Esophagus muscularis mucosa (tissue), 3 donors: ENCODE data around the gene ZMIZ1.
A peak's percentile ranks its signal among the peaks of the same experiment; 100 is the strongest.

Experiments
- POLR2AphosphoS5 ChIP-seq, 2 donors: sonication (generic); formaldehyde crosslinking; IDR thresholded peaks; one replicate each; pipeline ENCODE4 v1.6.1; 2017; ENCODE audit warnings: antibody characterized with exemption in 2 of 2
- TF ChIP-seq, protein P1 (sequence below), 3 experiments: fragments of 200-600 bp in 2 of 3; fragments of 450-650 bp in 1 of 3; sonication (generic) in 2 of 3; IDR thresholded peaks; one replicate each; pipeline ENCODE4 v1.5.1; 2017 to 2019; ENCODE audit warnings: antibody characterized with exemption in 3 of 3, mild to moderate bottlenecking in 2 of 3, moderate library complexity in 1 of 3

DNA sequence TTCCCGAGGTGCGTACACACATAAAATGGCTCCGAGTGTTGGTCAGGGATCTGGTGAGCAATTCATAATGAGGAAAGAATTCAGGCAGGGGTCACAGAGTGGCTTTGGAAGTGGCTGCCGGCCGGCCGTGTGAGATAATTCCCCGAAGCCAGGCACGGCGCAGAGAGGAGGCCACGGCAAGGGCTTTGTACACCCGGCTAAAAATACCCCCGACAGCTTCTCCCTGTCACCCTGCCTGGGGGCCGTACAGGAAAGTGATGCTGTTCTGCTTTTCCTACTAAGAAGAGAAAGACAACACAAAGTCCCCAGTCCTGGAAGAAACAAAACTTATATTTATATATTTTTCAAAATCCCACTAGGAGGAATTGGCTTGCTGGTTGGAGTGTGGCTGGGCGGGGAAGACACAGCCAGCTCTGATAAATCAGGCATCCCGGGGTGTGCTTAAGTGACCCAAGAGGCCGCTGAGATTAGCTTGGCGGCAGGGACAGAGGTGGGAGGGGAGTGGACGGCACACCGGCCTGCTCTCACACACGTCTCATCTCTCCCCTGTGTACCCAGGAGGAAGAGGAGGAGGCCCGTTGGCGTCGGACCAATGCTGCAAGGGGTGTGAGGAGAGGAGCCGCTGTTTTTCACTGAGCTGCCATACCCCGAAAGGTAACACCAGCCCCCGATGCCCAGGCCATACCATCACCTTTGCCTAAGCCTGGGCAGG lies 70.5 kb downstream of the ZMIZ1 start:
- peak; percentile 50 to 53 for TF ChIP-seq POLR2AphosphoS5 (IDR thresholded peaks at IDR 0.05)
- TF ChIP-seq, protein P1, sequence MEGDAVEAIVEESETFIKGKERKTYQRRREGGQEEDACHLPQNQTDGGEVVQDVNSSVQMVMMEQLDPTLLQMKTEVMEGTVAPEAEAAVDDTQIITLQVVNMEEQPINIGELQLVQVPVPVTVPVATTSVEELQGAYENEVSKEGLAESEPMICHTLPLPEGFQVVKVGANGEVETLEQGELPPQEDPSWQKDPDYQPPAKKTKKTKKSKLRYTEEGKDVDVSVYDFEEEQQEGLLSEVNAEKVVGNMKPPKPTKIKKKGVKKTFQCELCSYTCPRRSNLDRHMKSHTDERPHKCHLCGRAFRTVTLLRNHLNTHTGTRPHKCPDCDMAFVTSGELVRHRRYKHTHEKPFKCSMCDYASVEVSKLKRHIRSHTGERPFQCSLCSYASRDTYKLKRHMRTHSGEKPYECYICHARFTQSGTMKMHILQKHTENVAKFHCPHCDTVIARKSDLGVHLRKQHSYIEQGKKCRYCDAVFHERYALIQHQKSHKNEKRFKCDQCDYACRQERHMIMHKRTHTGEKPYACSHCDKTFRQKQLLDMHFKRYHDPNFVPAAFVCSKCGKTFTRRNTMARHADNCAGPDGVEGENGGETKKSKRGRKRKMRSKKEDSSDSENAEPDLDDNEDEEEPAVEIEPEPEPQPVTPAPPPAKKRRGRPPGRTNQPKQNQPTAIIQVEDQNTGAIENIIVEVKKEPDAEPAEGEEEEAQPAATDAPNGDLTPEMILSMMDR (IDR thresholded peaks at IDR 0.05), result no peak
